ENCODE data around the gene FAM135A.

Gene FAM135A

GRCh38 chr6:70409216-70409615 lies 4.1 kb upstream of the FAM135A start:
- no peak overlapping the region for H3K27ac ChIP-seq (ENCODE audit: extremely low read depth, low read depth, low read length)
- TF ChIP-seq TCF7L2 (IDR thresholded peaks at IDR 0.05; ENCODE audit: borderline replicate concordance, low read depth, low read length) (no peak), ZFP37 (tag by site-specific recombination; IDR thresholded peaks at IDR 0.05) (no peak), ZBTB8A (tag by site-specific recombination; IDR thresholded peaks at IDR 0.05) (no peak), ZNF138 (tag by site-specific recombination; IDR thresholded peaks at IDR 0.05; ENCODE audit: borderline replicate concordance) (no peak), ZFP3 (tag by site-specific recombination; IDR thresholded peaks at IDR 0.05; ENCODE audit: low read depth) (no peak), ZNF585B (tag by site-specific recombination; IDR thresholded peaks at IDR 0.05) (no peak), ZNF645 (tag by site-specific recombination; IDR thresholded peaks at IDR 0.05) (no peak), ZNF664 (tag by site-specific recombination; IDR thresholded peaks at IDR 0.05) (no peak), RBAK (tag by site-specific recombination; IDR thresholded peaks at IDR 0.05) (no peak), CTCF (tag by site-specific recombination; IDR thresholded peaks at IDR 0.05) (no peak), ZNF292 (tag by site-specific recombination; IDR thresholded peaks at IDR 0.05; ENCODE audit: borderline replicate concordance, low read depth) (no peak), GLIS1 (tag by site-specific recombination; IDR thresholded peaks at IDR 0.05) (no peak), TRIM28 (IDR thresholded peaks at IDR 0.05; ENCODE audit: borderline replicate concordance, low read length) (no peak), ZBTB10 (tag by site-specific recombination; IDR thresholded peaks at IDR 0.05) (no peak), PRDM1 (tag by site-specific recombination; IDR thresholded peaks at IDR 0.05) (no peak), INSM2 (tag by site-specific recombination; IDR thresholded peaks at IDR 0.05) (no peak), ZNF404 (tag by site-specific recombination; IDR thresholded peaks at IDR 0.05) (no peak), WT1 (tag by site-specific recombination; IDR thresholded peaks at IDR 0.05) (no peak), ZNF596 (tag by site-specific recombination; IDR thresholded peaks at IDR 0.05) (no peak), ZNF324 (tag by site-specific recombination; IDR thresholded peaks at IDR 0.05) (no peak)
- H3K4me3 ChIP-seq (ENCODE audit: low read depth, low read length) = no peak overlapping the region
- CTCF ChIA-PET = interaction anchor here (0.7 kb wide), 1 partner anchor 40 kb away, joined by 4 read pairs; no protein-coding TSS in a partner anchor
- H3K36me3 ChIP-seq (ENCODE audit: control insufficient read depth in 2 of 2, insufficient read depth in 1 of 2, low read length in 2 of 2) = no peaks in the 10 kb centered on the region
- POLR2A ChIA-PET = interaction anchor here (0.7 kb wide), 1 partner anchor 1002 kb away, joined by 3 read pairs; no protein-coding TSS in a partner anchor
- no peaks in the 10 kb centered on the region for H3K9me3 ChIP-seq (ENCODE audit: control insufficient read depth, insufficient read depth, low read depth, low read length)
- no peaks in the 10 kb centered on the region; the same call in 1 of the 2 replicates for H3K4me1 ChIP-seq (ENCODE audit: control insufficient read depth, insufficient read depth, low read length)

Data from HEK293 (cell line).